ENCODE measurements around the gene SNAPC5.

The SNAPC5 gene, protein sequence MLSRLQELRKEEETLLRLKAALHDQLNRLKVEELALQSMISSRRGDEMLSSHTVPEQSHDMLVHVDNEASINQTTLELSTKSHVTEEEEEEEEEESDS

DNA sequence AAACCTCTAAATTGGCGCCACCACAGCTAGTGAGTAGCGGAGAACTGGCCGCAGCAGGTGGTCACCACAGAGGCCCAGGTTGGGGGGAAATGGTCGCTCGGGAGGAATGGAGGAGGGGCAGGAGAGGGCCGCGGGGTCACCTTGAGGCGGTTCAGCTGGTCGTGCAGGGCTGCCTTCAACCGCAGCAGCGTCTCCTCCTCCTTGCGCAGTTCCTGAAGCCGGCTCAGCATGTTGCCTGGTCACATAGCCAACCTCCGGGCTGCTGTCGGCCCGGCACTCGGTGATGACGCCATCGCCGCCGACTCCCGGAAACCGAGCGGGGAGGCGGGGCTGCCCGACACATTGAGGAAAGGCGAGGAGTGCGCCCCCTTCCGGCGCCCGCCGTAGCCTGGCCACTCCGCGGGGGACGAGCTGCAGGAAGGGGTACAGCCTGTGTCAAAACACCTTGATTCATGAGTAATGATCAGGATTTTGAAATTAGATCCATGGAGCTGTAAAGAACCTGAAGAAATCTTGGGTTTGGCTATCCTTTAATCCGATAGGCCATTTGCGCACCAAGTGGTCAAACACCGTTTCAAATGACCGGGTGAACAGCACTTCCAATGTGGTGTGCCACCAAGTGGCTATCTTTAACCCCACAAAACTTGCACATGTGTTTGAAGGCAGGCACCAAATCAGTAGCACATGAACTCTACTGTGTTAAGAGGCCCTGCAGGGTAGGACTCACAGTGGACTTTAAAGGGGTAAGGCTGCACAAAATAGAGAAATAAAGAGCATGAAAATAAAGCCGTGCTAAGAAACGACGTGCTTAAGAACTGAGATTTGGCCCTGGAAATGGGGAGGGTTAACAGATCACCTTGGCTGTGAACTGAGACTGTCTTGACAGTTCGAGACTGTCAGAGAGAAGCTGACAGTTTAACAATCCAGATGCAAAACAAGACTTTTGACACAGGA is at the start of gene SNAPC5:
Gene SNAPC5, minus strand, starts transcription at position 261 of the 954 bp plus-strand sequence. Its CDS starts 31 bp downstream, at position 230.
- peaks cover 6% of the 10 kb centered on the region for H3K4me1 ChIP-seq (ENCODE audit: insufficient read depth, low read length)
- peaks cover 48% of the 10 kb centered on the region for H3K36me3 ChIP-seq (ENCODE audit: insufficient read depth, low read length)

DNA sequence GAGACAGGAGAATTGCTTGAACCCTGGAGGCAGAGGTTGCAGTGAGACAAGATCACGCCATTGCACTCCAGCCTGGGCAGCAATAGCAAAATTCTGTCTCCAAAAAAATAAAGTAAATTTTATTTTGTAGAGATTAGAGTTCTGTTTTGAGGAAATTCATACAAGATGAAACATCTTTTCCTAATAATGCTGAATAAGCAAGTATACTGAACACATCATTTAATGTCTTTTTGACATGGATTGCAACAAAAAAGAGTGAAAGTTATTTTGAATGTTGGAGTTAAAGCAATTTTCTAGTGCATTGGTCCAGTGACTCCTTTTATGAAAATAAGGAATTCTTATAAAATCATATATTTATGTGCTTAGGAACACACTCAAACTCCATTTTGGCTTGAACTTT is 47.7 kb upstream of the SNAPC5 start:
- no peaks in the 10 kb centered on the region for H3K4me1 ChIP-seq (ENCODE audit: insufficient read depth, low read length)
- H3K9me3 ChIP-seq (ENCODE audit: control insufficient read depth, insufficient read depth, low read length) = no peaks in the 10 kb centered on the region; the same call in 1 of the 2 replicates
- H3K36me3 ChIP-seq (ENCODE audit: insufficient read depth, low read length) = peaks cover 3% of the 10 kb centered on the region; the same call in 1 of the 2 replicates

More for the DNA sequence above, at the start of gene SNAPC5:
- Histone ChIP-seq H3K9me3 (ENCODE audit: control insufficient read depth, insufficient read depth, low read length) (no peaks in the 10 kb centered on the region), H3K9ac (ENCODE audit: low read depth, low read length) (peak within 1 kb of the TSS; percentile 94)

DNA sequence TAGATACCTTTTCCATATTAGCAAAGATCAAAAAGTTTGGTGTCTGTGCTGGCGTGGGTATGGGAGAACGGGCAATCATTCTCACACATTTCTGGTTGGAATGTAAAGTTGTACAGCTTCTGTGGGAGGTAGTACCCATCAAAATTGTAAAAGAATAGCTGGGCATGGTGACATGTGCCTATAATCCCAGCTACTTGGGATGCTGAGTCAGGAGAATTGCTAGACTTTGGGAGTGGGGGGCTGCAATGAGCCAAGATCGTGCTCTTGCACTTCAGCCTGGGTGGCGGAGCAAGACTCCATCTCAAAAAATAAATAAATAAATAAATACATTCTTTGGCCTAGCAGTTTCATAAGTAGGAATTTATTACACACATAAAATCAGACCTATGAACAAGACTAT is 45.3 kb upstream of the SNAPC5 start:
- Histone ChIP-seq H3K9ac (ENCODE audit: low read depth, low read length) (no peak overlapping the region), H3K36me3 (ENCODE audit: insufficient read depth, low read length) (peaks cover 13% of the 10 kb centered on the region), H3K9me3 (ENCODE audit: control insufficient read depth, insufficient read depth, low read length) (no peaks in the 10 kb centered on the region; the same call in 1 of the 2 replicates), H3K4me1 (ENCODE audit: insufficient read depth, low read length) (no peaks in the 10 kb centered on the region)

More for the DNA sequence above, 47.7 kb upstream of the SNAPC5 start:
- no peak overlapping the region for H3K9ac ChIP-seq (ENCODE audit: low read depth, low read length)

DNA sequence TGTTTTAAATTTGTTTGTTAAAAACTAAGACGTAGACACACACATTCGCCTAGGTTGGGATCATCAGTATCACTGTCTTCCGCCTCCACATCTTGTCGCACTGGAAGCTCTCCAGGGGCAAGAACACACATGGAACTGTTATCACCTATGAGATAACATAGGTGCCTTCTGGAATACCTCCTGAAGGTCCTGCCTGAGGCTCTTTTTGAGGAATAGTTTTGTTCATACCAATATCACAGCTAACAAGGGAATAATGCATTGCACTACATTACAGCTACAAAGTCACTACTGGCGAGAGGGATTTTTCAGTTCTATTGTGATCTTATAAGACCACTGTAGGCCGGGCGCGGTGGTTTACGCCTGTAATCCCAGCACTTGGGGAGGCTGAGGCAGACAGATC is 37.5 kb upstream of the SNAPC5 start:
- H3K4me1 ChIP-seq (ENCODE audit: insufficient read depth, low read length) = no peaks in the 10 kb centered on the region
- no peaks in the 10 kb centered on the region for H3K9me3 ChIP-seq (ENCODE audit: control insufficient read depth, insufficient read depth, low read length)
- peaks cover 15% of the 10 kb centered on the region for H3K36me3 ChIP-seq (ENCODE audit: insufficient read depth, low read length)
- no peak overlapping the region for H3K9ac ChIP-seq (ENCODE audit: low read depth, low read length)

DNA sequence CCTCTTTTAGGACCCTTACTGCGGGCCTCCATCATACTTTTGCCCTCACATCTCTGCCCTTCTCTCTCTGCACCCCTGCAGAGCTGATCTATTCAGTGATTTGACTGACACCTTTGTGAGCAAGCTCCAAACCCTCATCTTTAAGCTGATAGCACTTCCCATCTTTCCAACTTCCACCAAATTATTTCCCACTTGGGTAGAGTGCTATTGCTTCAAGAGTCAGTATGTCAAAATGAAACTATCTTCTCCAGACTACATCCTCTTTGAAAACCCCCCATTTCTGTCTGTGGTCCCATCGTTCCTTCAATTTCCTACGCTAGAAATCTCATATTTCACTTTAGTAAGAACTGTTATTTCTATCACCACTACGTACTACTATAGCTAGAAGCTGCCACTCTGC is 27.3 kb upstream of the SNAPC5 start:
- H3K36me3 ChIP-seq (ENCODE audit: insufficient read depth, low read length) = peaks cover 22% of the 10 kb centered on the region
- no peaks in the 10 kb centered on the region; the same call in 1 of the 2 replicates for H3K9me3 ChIP-seq (ENCODE audit: control insufficient read depth, insufficient read depth, low read length)
- no peaks in the 10 kb centered on the region for H3K4me1 ChIP-seq (ENCODE audit: insufficient read depth, low read length)
- H3K9ac ChIP-seq (ENCODE audit: low read depth, low read length) = no peak overlapping the region

DNA sequence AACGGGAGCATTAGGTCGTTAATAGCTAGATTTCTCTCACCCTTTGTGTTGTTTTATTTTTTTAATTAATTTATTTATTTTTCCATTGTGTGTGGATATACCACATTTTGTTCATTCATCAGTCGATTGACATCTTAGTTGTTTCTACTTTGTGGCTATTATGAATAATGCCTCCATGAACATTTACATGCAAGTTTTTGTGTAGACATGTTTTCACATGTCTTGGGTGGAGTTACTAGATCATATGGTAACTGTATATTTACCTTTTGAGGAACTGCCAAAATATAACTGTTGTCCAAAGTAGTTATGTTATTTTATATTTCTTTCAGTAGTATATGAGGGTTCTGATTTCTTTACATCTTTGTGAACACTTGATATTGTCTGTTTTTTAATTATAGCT is 26.4 kb upstream of the SNAPC5 start:
- H3K36me3 ChIP-seq (ENCODE audit: insufficient read depth, low read length) = peaks cover 22% of the 10 kb centered on the region

DNA sequence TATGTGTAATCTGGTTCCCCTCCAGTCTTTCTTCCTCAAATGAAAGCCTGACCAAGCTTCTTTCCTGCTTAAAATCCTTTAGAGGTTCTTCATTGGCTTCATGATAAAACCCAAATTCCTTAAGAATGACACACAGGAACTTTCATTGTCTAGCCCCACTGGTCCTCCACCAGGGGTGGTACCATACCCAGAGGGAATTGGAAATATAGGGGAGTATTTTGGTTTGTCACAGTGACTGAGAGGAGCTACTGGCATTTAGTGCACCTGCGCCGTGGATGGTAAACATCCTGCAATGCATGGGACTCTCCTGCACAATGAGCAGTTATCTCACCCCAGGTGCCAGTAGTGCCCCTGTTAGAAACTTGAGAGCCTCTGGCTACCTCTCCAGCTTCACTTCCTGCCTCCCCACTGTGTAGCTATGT is 18.4 kb upstream of the SNAPC5 start:
- Histone ChIP-seq H3K9me3 (ENCODE audit: control insufficient read depth, insufficient read depth, low read length) (no peaks in the 10 kb centered on the region), H3K4me1 (ENCODE audit: insufficient read depth, low read length) (peaks cover 18% of the 10 kb centered on the region), H3K36me3 (ENCODE audit: insufficient read depth, low read length) (peaks cover 3% of the 10 kb centered on the region), H3K9ac (ENCODE audit: low read depth, low read length) (no peak overlapping the region)

More for the DNA sequence above, 26.4 kb upstream of the SNAPC5 start:
- Histone ChIP-seq H3K9me3 (ENCODE audit: control insufficient read depth, insufficient read depth, low read length) (no peaks in the 10 kb centered on the region; the same call in 1 of the 2 replicates), H3K9ac (ENCODE audit: low read depth, low read length) (no peak overlapping the region), H3K4me1 (ENCODE audit: insufficient read depth, low read length) (no peaks in the 10 kb centered on the region)

DNA sequence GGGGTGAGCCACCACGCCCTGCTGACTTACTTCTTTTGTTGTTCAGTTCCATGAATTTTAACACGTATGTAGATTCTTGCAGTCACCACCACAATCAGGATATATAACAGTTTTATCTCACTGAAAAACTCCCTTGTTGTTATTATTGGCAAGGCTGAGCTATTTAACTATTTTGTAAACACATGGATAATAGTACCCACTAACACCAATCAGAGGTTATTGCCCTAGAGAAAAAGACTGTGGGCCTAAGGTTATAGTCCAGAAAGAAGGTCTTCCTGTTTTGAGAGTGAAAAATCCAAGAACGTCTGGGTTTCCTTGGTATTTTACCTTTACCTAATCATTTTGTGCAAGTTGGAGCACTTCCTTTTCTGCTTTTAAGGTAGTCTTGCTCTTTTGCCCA is 17.0 kb upstream of the SNAPC5 start:
- peaks cover 4% of the 10 kb centered on the region; the same call in 1 of the 2 replicates for H3K36me3 ChIP-seq (ENCODE audit: insufficient read depth, low read length)
- no peak overlapping the region for H3K9ac ChIP-seq (ENCODE audit: low read depth, low read length)
- no peaks in the 10 kb centered on the region for H3K9me3 ChIP-seq (ENCODE audit: control insufficient read depth, insufficient read depth, low read length)
- H3K4me1 ChIP-seq (ENCODE audit: insufficient read depth, low read length) = peaks cover 18% of the 10 kb centered on the region

DNA sequence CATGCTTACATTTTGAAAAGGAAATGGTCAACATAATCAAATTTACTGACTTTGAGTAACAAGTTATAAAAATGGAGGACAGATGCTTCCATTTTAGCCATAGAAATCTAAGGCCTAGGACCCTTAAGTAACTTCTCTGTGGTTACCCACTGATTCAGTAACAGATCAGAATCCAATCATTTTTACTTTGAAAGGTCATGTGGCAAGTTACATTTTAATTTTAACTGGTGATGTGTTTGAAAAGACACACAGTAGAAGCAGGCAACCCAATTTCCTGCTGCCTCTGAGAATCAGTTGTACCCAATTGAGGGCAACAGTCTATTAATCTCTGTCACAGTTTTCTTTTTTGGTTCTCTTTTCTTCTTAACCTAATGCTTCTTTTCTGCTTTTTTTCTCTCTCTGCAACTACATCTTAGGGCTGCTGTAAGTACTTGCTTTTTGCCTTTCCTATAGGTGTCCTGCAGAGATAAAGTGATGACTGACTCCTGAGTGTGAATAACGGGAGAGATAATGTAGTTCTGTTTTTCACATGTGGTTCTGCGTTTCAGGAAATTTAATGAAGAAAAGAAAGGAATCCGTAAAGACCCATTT is 10.8 kb upstream of the SNAPC5 start:
- no peak overlapping the region for H3K9ac ChIP-seq (ENCODE audit: low read depth, low read length)
- no peaks in the 10 kb centered on the region; the same call in 1 of the 2 replicates for H3K4me1 ChIP-seq (ENCODE audit: insufficient read depth, low read length)
- H3K36me3 ChIP-seq (ENCODE audit: insufficient read depth, low read length) = peaks cover 12% of the 10 kb centered on the region; the same call in 1 of the 2 replicates
- no peaks in the 10 kb centered on the region for H3K9me3 ChIP-seq (ENCODE audit: control insufficient read depth, insufficient read depth, low read length)

DNA sequence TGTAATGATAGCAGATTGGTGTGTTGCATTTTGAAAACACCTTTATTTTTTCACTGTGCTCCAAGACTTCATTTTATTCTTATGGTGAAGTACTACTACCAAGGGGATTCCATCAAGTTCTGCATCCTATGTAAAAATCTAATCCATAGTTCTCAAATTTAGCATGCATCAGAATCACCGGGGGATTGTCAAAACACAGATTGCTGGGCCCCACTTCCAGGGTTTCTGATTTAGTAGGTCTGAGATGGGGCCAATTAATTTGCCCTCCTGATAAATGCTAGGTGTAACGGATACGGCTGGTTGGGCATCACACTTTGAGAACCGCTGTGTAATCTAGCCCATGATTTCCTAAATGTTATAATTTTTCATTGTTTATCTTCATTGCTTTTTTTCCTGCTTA is 8.3 kb upstream of the SNAPC5 start:
- Histone ChIP-seq H3K9ac (ENCODE audit: low read depth, low read length) (peak overlapping the region; percentile 98), H3K9me3 (ENCODE audit: control insufficient read depth, insufficient read depth, low read length) (no peaks in the 10 kb centered on the region), H3K4me1 (ENCODE audit: insufficient read depth, low read length) (peaks cover 5% of the 10 kb centered on the region; the same call in 1 of the 2 replicates), H3K36me3 (ENCODE audit: insufficient read depth, low read length) (peaks cover 33% of the 10 kb centered on the region)

DNA sequence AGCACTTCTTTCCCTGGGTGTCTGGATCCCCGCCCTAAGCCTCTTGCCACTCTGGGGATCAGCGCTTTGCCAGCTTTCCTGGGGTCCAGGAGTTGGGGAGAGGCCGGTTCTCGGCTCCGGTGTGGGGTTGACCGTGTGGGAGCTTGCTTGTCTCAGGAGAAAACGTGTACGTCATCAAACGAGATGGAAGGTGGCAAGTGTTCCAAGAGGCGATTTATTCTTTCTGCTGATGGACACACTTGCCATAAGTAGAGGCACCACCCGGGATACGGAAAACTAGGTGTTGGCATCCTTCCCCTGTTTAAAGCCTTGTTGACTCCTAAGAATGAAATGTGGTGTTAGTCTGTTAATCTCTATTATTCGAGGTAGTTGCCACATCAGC is 7.9 kb upstream of the SNAPC5 start:
- H3K4me1 ChIP-seq (ENCODE audit: insufficient read depth, low read length) = peaks cover 5% of the 10 kb centered on the region; the same call in 1 of the 2 replicates
- no peaks in the 10 kb centered on the region for H3K9me3 ChIP-seq (ENCODE audit: control insufficient read depth, insufficient read depth, low read length)
- H3K9ac ChIP-seq (ENCODE audit: low read depth, low read length) = peak overlapping the region; percentile 98
- H3K36me3 ChIP-seq (ENCODE audit: insufficient read depth, low read length) = peaks cover 35% of the 10 kb centered on the region

DNA sequence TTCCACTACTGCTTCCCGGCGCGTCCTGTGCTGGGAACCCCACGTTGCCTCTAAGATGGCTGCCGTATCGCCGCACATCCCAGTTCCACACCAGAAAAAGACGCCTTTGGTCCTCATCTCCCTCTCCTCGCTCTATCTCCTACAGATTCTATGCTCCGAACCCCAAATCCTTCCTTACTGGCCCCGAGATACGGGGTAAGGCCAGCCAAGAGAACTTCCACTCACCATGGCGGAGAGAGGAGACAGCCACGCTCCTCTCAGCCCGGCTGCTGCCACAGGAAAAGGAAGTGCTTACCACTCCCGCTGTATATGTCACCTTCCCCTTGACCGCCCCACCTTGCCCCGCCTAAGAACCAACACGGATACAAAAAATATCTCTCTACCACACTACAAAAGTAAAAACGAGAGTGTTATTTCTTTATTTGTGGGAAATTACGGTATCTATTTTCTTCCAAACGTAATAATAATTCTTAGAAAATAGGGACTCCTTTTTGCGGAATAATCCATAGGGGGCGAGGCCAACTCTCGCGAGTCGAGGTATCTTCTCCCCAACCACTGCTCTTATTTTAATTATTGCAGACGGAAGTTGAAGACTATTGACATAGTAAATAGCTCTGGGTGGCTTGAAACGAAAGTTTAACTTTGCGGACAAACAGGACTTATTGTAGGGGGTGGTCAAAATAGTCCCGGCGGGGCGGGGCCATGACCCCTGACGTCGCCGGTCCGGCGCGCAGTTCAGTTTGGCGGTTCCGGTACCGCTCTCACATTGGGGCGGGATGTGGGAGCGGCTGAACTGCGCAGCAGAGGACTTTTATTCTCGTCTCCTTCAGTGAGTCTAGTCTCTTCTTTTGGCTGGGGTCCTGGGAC is 7.2 kb upstream of the SNAPC5 start, which contains the start of the genes RPL4 and ZWILCH:
Gene RPL4, minus strand, starts transcription at position 293 of the 867 bp plus-strand sequence. Its CDS starts 65 bp downstream, at position 228.
Gene ZWILCH, plus strand, starts transcription at position 764 of the 867 bp plus-strand sequence. Its CDS starts 13 bp downstream, at position 777.
- Histone ChIP-seq H3K4me1 (ENCODE audit: insufficient read depth, low read length) (peaks cover 5% of the 10 kb centered on the region; the same call in 1 of the 2 replicates), H3K9me3 (ENCODE audit: control insufficient read depth, insufficient read depth, low read length) (no peaks in the 10 kb centered on the region), H3K9ac (ENCODE audit: low read depth, low read length) (peak within 1 kb of the TSS; percentile 98), H3K36me3 (ENCODE audit: insufficient read depth, low read length) (peaks cover 39% of the 10 kb centered on the region)

DNA sequence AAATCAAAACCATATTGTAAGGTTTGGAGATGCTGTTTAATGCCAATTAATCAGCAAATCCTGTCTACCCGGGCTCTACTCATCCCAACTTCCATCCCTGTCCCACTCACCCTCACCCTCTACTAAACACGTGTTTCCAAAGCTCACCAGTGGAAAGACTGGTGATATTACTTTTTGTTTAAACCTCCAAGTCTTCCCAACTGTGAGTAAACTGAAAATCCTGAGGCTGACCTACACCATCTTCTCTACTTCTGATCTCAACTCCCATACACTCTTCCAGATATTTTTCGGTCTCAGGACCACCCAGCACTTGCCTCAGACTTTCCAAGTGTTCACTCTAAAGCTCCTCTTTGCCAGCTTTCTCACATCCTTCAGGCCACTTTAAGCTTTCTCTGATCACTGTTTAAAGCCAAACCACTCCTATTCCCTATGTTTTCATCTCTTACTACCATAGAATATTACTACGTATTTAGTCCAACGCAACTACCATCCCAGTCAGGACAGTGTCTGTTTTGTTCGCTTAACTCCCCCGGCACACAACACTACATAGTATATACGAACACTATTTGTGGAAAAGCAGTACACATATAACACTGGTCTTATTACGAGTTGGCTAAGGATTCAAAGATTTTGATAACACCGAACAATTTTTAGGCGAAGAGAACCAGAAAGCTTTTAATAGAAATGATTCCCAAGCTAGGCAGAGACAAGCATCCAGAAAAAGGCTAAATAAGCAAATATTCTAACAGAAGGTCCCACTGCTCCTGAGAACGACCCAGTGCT is 6.4 kb upstream of the SNAPC5 start:
- Histone ChIP-seq H3K4me1 (ENCODE audit: insufficient read depth, low read length) (peaks cover 5% of the 10 kb centered on the region; the same call in 1 of the 2 replicates), H3K9me3 (ENCODE audit: control insufficient read depth, insufficient read depth, low read length) (no peaks in the 10 kb centered on the region), H3K9ac (ENCODE audit: low read depth, low read length) (peak overlapping the region; percentile 98), H3K36me3 (ENCODE audit: insufficient read depth, low read length) (peaks cover 42% of the 10 kb centered on the region)
